ENCODE results near the gene MAGEB6.
"Not testable (repeated sequence)": the region's sequence is repeated elsewhere in the genome, so short reads cannot be mapped to it uniquely, and the experiment has no call there.

MAGEB6 gene, protein sequence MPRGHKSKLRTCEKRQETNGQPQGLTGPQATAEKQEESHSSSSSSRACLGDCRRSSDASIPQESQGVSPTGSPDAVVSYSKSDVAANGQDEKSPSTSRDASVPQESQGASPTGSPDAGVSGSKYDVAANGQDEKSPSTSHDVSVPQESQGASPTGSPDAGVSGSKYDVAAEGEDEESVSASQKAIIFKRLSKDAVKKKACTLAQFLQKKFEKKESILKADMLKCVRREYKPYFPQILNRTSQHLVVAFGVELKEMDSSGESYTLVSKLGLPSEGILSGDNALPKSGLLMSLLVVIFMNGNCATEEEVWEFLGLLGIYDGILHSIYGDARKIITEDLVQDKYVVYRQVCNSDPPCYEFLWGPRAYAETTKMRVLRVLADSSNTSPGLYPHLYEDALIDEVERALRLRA

DNA sequence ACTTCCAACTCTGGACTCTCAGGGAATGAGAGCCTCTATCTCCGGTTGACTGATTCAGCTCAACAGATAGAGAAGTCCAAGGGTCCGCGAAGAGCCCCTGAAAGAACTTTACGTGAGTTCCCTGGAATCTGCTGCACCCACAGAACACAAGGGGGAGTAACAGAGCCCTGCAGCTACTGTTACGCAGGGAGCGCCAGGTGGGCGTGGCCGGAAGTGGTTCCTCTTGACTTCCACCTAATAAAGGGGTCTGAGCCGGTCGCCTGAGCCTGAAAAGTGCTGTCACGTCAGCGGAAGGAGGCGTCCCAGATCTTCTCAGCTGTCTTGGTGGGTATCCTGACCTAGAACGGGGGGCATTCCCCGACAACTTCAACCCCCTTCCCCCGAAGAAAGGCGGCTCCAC, at the start of gene MAGEB6:
Gene MAGEB6, plus strand, starts transcription at position 237 of the 400 bp plus-strand sequence. CDS start 1,407 bp downstream, outside the sequence.
- DNase-seq, result no peak

DNA sequence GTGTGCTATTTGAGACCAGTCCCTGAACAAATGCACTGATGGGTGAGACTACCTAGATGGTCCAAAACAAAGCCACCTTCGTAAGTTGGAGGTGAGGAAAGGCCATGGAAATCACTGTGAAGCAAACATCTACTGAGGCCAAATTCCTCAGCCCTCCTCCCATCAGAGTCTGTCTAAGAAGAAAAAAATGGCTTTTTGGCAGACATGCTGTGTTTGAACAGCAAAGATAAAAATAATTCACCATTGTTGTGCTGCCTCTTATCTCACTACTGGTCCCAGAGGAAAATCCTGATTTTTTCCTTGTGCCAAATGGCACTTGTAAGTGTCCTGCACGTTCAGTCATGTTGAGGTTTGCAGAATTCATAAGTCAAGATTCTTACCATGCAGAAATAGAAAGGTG, 46.2 kb upstream of the MAGEB6 start:
- DNase-seq, result no peak

DNA sequence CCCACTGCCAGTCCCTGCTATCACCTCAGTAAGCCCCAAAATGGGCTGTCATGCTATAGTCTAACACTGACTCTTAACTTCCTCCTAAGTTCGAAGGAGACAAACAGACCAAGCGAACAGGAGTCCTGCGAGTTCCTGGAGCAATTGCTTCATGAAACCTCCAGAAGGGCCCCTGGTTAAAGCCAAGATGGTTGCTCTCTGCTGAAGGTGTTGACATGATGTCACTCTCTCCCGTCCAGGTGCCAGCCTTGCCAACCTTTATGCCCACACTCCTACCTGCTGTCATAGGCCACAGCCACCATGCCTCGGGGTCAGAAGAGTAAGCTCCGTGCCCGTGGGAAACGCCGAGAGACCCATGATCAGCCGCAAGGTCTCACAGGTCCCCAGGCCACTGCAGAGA, 31.9 kb upstream of the MAGEB6 start, which contains the start of gene MAGEB6B:
Gene MAGEB6B, plus strand, starts transcription at position 301 of the 400 bp plus-strand sequence. Its CDS starts 0 bp downstream, at position 301.
- no peak for DNase-seq

DNA sequence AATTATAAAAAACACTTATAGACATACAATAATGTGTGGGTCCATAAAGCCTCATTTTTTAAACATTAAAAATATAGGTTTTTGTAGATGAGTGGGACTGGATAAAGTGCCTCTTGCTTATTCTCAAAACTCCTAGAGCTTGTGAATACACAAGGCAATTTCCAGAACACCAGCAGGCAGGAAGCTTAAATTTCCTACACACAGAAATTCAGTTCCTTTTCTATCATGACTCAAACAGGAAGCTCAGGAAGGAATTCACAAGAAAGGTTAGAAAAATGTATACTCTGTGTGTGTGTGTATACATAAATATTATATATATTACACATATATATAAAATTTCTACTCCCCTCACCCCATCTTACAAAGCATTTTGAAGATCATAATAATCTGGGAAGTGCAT, 11.3 kb downstream of the MAGEB6 start:
- no peak for DNase-seq

DNA sequence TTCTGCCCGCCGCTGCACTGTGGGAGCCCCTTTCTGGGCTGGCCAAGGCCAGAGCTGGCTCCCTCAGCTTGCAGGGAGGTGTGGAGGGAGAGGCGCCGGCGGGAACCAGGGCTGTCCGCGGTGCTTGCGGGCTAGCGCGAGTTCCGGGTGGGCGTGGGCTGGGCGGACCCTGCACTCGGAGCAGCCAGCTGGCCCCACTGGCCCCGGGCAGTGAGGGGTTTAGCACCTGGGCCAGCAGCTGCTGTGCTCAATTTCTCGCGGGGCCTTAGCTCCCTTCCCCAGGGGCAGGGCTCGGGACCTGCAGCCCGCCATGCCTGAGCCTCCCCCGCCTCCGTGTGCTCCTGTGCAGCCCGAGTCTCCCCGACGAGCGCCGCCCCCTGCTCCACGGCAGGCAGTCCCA, 12.5 kb downstream of the MAGEB6 start:
- not testable (repeated sequence) for DNase-seq

DNA sequence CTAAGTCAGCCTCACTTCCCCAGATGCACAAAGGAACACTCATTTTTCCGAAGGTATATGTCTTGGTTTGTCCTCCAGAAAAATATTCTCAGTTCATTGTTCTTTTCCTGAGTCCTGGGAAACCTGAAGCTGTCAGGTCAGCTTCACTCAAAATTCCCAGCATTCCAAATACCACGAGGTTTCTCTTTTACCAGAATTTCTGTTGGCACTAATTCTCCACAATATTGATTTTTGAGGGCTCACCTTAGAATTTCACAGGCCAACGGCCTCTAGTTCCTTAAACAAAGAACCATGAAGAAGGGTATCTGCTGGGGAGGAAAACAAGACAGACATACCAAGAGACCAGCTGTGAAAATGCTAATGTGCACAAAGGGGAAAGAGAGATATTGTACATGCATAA, 15.8 kb downstream of the MAGEB6 start:
- DNase-seq, result no peak

DNA sequence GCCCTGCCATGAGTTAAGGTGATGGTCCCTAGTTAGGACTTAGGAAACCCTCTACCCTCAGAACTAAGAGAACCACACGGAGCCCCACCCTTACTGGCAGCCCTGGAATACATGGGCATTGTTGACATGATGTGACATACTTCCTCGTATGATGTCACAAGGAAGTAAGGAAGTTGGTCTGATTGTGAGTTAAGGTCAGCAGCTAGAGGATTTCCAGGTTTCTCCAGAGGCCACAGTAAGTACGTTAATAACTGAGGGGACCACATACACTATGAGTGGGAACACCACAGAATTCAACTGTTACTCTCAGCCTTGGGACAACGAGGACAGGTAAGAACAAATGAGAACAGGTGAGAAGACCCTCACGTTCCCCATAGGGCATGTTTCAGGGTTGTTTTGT, 23.6 kb downstream of the MAGEB6 start, which contains the start of gene MAGEB5:
Gene MAGEB5, plus strand, starts transcription at position 301 of the 400 bp plus-strand sequence. CDS start 1,133 bp downstream, outside the sequence.
- DNase-seq, result no peak

DNA sequence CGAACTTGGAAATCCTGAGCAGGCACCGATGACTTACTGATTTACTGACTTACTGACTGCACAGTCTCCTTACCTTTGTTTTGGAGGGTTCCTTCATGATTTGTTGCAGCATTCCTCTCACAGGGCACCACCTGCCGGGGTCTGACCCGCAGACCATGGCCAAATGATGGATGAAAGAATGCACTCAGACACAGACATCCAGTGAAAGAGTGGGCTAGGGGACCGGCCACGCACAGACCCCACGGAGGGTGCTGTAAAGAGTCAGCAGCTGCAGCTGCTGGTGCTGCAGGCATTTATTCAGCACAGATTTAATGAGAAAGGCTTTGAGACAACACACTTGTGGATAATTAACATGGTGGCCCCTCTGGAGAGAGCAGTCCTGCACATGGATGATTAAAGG, 27.1 kb downstream of the MAGEB6 start:
- DNase-seq, result no peak

DNA sequence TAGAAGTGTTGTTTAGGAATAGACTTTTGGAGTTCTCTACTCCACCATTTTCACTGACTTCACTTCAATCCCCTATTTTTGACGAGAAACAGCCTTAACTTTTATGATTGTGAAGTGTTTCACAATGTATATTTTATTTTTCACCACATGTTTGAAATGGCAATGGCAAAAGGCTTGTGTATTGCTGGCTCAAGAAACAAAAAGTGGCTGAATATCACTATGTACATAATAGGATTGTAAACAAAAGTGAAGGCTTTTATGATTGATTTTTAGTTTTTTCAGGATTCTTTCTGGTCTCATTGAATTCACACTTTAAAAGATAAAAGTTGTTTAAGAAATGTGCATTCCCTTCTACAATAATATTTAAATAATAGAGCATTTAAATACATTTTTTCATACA, 41.9 kb downstream of the MAGEB6 start:
- DNase-seq, result no peak

All from CD4-positive, alpha-beta T cell treated with Interleukin-4 for 4 hours (primary cell).